Cortex of kidney (tissue), 1 donor: Measurements from ENCODE around the gene HYPK.
A peak's percentile ranks its signal among the peaks of the same experiment; 100 is the strongest.

Experiments used
- DNase-seq: peaks from one replicate; lab custom pipeline; 2025; lab: John Stamatoyannopoulos, UW

The HYPK gene, protein sequence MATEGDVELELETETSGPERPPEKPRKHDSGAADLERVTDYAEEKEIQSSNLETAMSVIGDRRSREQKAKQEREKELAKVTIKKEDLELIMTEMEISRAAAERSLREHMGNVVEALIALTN

DNA sequence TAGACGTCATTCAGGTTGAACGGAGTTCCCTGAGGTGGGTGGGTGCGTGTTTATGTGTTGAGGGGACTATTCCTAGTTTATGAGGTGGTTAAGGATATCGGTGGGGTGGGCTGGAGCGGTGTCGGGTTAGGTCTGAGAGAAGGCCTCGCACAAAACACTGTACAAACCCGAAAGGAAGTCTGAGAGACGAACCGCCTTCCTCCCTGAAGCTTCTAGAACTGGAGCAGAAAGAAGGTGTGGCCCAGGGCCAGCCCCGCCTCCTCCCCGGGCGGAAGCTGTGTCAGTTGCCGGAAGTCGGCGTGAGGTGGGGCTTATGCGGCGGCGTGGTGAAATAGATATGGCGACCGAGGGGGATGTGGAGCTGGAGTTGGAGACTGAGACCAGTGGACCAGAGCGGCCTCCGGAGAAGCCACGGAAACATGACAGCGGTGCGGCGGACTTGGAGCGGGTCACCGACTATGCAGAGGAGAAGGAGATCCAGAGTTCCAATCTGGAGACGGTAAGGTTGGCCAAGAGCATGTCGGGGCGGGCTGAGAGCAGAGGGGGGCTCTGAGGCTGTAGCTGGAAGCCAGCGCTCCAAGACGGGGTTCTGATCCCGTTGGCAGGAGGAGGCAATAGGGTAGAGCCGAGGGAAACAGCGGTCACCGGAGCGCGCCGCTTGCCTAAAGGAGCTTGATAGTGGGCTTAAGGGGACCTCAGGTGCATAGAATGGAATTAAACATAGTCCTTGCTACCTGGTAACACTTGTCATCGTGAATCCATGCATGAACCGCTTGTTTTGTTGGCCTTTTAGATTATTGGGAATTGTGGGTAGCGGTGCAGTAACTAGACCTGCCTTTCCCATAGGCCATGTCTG, at the start of gene HYPK:
Gene HYPK (plus strand): TSS at position 314 of the 856 bp plus-strand sequence. CDS start 24 bp downstream, at position 338.
- no peak for DNase-seq

DNA sequence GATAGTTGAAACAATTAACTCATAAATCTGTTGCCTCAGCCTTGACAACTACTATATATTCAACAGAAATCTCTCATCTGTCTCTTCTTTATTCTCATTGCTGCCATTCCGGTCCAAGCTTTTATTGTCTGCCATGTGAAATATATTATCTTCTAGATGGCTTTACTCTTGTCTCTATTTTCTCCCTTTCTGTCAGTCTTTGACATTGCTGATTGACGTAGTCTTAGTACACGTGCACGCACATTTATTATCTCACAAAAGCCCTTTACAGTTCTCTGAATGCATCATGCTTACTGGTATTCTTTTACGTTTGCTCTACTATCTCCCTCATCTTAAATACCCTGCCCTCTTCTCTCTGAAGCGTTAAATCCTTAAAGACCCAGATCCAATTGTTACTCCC, 48.5 kb upstream of the HYPK start:
- DNase-seq, result no peak

DNA sequence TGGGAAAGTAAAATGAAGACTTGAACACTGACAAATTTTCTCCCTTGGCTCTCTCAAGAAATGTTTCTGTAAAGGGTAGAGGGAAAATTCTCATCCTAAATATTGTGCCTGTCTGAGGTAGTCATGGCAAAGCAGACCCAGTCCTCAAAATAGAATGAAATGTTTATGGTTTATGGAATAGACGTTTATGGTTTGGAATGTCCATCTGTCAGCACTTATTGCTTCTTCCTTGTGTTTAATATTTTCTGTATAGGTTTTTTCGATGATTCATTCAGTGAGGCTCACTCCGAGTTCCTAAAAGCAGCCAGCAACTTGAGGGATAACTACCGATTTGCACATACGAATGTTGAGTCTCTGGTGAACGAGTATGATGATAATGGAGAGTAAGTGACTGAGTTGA, 37.6 kb upstream of the HYPK start:
- no peak for DNase-seq

DNA sequence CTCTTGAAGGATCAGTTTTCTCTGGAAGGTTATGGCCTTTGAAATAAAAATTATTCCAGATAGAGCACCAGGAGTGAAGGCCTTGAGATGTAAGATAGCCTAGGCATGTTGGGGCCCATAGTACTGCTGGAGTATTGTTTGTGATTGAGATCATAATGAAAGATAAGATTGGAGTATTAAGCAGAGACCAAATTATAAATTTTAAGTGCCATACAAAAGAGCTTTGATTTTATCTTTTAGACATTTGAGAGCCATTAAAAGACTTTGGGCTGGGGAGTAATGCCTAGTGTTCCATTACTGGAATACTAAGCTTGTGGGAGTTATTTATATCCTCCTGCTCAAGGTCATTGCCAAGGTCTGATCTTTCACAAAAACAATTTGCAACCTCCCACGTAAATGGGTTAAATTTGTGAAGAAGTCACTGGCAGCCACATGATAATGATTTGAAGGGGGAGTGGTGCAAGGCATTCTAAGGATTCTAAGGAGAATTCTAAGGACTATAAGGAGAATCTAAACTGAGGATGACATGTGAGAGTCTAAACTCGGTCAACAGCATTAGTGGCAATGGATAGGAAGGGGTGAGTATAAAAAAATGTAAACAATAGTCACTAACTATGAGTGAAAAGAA, 36.5 kb upstream of the HYPK start:
- DNase-seq, result no peak

DNA sequence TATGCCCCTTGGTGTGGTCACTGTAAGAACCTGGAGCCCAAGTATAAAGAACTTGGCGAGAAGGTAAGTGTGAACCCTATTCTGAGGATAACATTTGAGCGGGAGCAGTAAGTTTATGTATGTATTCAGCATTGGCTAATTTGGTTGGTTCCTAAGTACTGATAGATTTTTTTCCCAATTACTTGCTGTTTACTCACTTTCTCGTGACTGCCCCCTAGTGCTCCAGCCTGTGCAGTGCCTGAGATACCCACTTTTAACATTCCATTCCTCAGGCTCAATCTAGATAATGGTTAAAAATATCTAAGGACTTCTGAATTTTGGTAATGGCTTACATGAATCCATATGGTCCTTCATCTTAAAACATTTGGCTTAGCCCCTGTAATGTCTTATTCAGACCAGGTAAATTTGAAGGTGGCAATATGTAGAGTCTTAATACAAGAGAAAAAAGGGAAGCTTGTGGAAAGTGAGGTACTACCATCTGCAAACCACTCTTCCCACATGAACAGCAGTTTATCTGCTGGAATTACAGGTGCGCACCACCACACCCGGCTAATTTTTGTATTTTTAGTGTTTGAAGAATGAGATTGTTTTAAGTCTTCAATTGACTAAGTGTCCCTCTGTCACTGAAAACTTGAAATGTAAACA, 30.7 kb upstream of the HYPK start:
- no peak for DNase-seq

DNA sequence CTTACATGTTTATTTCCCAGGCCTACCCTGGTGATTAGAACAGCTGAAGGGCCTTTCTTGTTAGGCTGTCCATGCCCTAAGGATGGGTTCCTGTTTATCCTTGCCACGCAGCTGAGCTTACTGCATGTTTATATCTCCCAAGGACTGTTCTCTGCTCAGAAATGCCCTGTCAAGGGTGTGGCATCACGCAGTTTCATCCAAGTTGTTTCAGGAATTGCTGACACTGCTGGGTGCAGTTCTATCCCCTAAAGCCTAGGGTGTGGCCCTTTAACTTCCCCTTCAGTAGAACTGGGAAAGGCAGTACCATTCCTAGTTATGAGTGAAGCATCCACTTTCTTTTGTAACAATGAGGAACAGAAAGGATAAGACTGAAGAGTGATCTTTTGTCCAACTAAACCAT, 28.6 kb upstream of the HYPK start:
- DNase-seq, result no peak

DNA sequence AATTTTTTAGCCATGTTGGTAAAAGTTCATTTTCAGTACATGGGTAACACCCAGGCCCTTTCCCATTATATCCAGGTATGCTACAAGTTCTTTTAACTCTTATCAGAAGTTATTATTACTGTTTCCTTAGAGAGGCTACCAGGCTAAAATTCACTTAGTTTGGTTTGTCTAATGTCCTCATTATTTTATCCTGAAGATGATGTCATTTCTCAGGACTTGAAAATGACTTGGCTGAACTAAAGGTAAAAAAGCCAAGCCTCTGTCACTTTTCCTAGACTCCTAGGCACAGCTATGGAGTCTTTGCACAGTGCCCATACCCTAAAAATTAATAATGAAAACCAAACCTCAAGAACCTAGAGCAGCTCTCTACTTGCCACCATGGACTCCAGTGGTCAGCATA, 27.8 kb upstream of the HYPK start:
- no peak for DNase-seq

DNA sequence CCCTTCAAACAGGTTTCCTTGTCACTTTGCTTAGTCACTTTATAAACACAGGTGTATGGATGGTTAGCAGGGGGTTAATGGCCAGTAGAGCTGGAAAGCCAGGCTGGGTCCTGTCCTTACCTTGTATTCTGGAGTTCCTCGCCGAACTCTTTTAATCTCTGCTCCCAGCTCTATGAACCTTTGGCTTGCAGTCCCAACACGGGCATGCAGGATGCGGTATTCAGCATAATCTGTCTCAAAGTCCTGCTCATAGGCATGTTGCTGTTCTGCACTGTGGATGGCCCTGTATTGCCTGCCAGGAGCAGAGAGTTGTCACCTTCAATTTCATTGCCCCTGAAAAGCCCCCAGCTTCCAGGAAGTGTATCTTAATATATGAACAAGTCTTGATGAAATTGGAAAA, 26.3 kb upstream of the HYPK start:
- DNase-seq, result no peak

DNA sequence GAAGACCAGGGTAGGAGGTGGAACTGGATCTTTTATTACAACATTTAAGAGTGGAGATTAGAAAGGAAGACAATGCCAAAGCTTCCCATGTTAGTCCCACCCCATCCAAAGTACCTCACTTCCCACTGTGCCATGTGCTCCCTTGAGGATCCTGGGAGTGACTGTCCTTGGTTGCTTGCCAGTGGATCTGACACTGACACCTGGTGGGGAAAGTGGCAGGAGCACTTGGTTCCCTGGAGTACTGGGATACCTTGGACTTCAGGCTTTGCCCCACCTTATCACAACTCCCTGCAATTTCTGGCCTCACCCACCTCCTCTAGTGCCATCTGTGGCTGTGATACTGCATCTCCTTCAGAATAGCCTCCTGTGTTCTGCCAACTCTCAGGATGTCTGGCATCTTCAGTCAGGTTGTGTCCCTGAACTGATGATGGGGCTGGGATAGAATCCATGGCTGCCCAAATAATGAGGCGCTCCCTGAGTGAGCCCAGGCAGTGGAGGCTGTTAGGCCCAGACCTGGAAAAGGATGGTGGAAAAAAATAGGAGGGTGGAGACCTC, 24.9 kb upstream of the HYPK start:
- DNase-seq, result no peak

DNA sequence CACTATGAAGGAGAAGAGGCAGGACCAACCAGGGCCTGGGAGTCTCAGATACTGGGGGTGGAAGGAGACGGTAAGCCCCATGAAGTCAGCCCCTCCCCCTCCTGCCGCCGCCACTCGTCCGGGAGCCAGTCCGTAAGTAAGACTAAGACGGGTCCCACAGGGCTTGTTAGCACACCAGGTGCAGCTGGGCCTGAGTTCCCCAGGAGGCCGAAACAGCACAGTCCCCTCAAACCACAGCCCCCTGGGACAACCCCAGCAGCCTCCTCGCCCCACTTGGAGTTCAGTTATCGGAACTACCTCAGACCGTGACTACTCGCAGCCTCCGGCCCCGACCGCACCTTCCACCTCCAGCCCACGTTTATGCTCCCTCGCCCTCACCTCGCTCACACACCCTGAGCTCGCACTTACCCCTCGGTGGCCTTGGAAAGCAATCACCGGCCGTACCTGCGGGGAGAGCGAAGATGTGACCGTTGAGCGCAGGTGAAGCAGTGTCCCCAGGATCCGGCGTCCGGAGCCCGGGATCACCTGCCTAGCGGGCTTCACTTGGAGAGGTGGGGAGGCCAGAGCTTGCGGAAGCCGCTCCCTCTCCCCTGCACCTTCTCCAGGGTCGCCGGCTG, 24.2 kb upstream of the HYPK start:
- no peak for DNase-seq

DNA sequence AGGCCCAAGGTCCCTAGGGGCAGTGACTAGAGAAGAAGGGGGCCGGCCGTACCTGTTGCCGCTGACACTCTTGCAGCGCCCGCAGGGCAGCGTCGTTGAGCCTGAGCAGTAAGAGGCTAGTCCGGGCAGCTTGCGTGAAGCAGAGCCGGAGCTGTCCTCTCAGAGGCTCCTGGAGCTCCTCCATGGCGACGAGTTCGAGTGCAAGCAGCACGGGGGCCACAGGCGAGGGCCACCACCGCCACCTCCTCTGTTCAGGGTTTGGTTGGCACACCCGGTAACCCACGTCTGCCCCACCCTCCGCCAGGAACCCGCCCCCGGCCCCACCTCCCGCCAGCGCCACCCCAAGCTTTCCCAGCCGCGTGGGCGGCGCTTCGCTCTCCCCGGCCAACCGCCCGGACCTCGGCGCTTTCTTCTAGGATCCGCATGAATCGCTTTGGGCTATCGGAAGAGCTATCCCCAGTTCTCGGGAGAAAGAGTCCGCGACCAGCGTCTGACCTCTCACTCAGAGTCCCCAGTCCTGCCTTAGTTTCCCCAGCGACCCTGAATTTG, 23.6 kb upstream of the HYPK start, which contains the start of gene ELL3:
Gene ELL3 (minus strand): TSS at position 249 of the 549 bp plus-strand sequence. CDS start 65 bp downstream, at position 184.
- DNase-seq, result peak; percentile 35

DNA sequence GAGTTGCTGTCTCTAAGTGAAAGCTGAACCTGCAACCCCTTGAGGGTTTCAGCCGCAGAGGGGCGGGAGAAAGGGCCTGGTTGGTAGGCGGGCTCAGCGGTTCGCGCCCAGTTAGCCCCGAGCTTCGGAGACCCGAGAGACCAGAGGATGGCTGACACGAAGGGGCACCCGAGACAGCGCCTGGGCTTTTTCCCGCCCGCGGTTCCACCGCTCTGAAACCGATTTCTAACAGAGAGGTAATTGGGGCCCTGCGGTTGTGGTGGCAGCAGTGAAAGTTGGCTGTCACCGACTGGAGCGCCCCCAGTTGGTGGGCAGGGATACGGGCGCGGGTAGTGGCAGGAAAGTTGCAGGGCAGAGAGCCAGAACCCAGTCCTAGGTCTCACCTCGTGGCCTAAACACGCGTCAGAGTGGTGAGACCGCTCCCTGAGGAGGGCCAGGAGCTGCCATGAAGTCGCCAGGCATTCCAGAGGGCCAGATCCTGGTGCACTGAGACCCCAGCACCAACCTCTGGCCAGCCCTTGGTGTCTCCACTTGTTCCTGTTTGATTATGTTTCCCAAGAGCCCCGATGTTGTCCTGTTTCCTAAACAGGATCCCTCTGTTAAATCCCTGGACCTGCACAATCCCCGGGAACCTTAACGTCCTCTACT, 23.0 kb upstream of the HYPK start:
- no peak for DNase-seq

DNA sequence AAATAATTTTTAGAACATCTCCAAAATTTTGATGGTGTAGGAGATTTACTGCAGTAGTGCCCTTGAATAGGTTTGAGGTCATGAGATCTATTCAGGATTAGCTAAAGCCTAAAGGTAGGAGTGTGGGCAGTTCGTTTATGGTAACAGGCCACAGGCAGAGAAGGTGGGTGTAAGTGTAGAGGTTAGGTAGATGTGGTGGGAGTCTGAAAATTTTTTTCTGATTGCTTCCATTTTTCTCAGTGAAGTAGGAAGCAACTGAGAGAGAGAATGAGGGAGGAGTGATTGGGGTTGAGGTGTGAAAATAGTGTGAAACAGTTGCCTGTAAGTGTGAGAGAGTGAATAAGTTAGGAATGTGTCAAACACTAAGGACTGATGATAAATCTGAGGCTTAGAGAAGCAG, 21.4 kb upstream of the HYPK start:
- DNase-seq, result no peak

DNA sequence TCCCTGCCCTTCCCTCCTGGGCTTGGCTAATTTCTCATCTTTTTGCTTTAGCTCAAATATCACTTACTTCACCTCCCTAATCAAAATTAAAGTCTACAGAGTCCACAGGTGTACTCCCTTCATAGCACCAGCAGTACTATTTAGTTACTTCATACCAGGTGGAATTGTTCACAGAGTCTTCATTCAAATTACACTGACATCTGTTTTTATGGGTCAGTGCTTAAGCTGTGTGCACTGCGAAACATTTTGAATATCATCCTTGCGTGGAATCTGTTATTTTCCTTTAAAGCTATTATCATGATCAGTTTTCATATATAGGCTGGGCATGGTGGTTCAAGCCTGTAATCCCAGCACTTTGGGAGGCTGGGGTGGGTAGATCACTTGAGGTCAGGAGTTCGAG, 11.0 kb upstream of the HYPK start:
- no peak for DNase-seq

DNA sequence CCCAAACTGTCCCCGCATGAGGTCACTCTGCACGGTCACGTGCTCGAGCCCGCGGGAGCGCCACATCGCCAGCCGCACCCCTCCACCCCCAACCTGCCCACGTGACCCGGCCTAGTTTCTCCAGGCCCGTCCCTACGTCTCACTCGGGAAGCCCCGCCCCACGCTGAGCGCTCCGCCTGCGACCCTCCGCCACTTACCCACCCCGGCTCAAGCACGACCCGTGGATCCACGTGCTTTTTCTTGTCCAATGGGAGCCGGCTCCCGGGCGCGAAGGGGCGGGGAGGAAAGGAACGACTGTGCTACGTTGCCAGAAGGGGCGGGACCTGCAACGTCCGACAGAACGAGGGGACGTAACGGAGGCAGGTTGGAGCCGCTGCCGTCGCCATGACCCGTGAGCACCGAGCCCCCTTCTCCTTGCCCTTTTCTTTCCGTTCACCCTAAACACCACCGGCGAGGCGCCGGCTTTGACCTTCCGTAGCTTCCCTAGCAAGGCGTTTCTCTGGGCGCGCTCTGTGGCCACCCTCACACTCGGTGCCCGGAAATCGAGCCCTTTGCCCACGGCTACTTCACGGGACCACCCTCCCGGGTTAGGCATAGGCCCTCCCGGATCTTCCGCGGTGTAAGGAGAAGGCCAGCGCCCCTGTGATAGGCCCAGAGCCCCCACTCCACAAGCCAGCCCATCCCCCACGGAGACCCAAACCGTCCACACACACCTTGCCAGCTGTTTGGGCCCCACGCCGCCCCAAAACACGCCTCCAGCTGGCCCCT, 8.2 kb upstream of the HYPK start, which contains the start of gene SERF2:
Gene SERF2 (plus strand): TSS at position 328 of the 768 bp plus-strand sequence. CDS start 57 bp downstream, at position 385.
- peak; percentile 91 for DNase-seq

DNA sequence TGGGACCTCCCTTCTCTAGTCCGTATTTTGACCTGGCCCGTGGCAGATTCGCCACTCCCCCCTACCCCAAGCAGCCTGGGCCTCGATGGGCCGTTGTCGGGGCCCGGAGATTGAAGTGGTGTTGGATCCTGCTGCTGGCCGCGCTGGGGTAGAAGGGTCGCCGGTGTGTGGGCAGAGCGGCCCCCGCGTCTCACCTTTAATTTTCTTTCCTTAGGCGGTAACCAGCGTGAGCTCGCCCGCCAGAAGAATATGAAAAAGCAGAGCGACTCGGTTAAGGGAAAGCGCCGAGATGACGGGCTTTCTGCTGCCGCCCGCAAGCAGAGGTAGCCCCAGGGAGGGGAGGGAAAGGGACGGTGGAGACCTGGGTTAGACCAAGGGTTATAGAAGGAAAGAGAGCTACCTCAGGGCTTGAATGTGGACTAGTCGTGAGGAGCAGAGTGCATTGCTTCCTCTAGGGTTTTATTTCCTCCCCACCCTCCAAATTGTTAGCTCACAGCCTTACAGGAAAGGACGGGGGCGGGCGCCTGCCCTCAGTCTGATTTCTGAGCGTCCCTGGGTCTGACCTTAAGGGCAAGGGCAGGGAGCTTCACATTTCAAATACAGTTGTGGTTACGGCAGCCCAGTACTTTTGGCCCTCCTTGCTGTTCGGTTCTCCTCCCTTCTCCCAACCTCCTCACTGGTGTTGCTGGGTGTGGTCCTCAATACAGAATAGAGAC, 7.5 kb upstream of the HYPK start:
- no peak for DNase-seq

DNA sequence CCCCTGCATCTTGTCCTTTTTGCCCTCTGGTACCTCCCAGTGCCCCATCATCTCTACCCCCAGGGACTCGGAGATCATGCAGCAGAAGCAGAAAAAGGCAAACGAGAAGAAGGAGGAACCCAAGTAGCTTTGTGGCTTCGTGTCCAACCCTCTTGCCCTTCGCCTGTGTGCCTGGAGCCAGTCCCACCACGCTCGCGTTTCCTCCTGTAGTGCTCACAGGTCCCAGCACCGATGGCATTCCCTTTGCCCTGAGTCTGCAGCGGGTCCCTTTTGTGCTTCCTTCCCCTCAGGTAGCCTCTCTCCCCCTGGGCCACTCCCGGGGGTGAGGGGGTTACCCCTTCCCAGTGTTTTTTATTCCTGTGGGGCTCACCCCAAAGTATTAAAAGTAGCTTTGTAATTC, 6.8 kb upstream of the HYPK start:
- no peak for DNase-seq

DNA sequence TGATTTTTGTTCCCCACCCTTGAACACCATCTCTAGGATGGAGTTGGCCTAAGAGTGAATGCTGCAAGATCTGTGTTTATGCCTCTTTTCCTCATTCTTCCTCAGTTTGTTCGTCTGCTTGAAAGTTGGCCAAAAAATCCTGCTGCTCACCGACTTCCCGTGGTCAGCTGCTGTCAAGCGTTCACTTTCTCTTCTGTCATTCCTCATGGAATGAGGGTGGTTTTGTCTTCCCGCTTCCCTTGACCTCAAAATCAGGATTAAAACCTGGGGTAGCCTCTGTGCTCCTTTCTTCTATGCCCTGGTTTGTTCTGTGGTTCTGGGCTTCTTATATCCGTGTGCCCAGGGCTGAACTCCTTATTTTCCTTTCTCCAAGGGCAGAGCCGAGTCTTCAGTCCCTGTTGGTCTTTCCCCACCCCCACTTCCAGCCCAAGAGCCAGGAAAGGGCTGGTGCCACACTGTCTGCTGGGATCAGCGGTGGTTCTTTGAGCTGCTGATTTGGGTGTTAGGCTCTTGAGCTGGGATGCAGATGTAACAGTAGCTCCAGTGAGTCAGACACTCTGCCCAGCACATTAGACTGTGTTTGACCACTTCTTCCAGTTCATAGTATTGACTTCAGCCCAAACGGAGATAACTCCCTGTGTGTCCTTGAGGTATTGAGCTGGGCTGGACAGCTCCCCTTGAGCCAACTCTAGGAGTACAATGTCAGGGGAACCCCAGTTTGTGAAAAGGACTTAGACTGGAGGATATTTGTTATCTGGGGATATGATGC, 5.9 kb upstream of the HYPK start:
- DNase-seq, result no peak

DNA sequence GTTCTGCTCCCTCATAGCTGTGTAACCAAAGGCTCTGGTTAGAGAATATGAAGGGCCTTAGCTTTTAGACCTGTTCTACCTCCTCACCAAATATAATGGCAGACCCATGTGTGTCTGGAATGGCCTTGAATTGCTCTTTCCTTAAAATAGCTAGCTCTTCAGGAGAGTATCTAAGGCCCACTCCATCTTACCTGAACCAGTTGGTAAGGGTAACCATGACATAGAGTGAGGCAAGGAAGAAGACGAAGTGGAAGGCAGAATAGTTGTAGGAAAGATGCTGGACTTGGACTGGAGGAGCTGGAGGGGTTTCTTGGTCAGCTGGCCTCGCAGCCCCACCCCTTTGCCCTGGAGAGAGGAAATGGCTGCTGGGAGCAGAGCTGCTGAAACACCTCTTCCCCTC, 5.2 kb upstream of the HYPK start:
- DNase-seq, result no peak
